HFFc6 (cell line): Measurements from ENCODE around the gene AGAP3. TPM values are rescaled to one million over a fixed set of nuclear protein-coding genes. Genes with fewer than 3 reads are reported as not detected.

Experiments
- DNase-seq: peaks from one replicate; pipeline ENCODE4 v3.0.0-alpha.2; 2018
- H3K27ac Mint-ChIP-seq: 2 replicates; pipeline ENCODE4 v1.8.0; 2020; ENCODE audit warnings: mild to moderate bottlenecking, mixed read lengths
- H3K27me3 Mint-ChIP-seq: 2 replicates; pipeline ENCODE4 v1.8.0; 2021; ENCODE audit warnings: mild to moderate bottlenecking, moderate library complexity, mixed read lengths; ENCODE audit not compliant: insufficient read depth
- H3K36me3 Mint-ChIP-seq: 2 replicates; pipeline ENCODE4 v1.8.0; 2021; ENCODE audit warnings: low read depth, mixed read lengths
- H3K4me1 Mint-ChIP-seq: 2 replicates; pipeline ENCODE4 v1.8.0; 2020; ENCODE audit warnings: low read depth, mixed read lengths
- H3K4me3 Mint-ChIP-seq: 2 replicates; pipeline ENCODE4 v1.8.0; 2020; ENCODE audit warnings: mild to moderate bottlenecking, moderate library complexity, mixed read lengths
- H3K9me3 Mint-ChIP-seq: 2 replicates; pipeline ENCODE4 v1.8.0; 2020; ENCODE audit warnings: mild to moderate bottlenecking, mixed read lengths
- total RNA-seq, 6 experiments: library from RNA; stranded (reverse); fragmentation: NEBNext Ultra II Directional; extraction: Animal tissue kit (Norgen Biotek cat#: 25700); gene quantifications; 2 replicates in 1 of 6; 3 replicates in 5 of 6; pipeline ENCODE4 v1.2.3, GENCODE V29; 2021
- TF ChIP-seq, protein P1 (sequence below): fragments of 200-600 bp; sonication (generic); IDR thresholded peaks from 2 replicates; pipeline ENCODE4 v1.5.0; 2021; ENCODE audit warnings: antibody characterized with exemption, mild to moderate bottlenecking

AGAP3 gene
- total RNA-seq, 6 experiments from 2014 or later, result 73.3 to 104 (median 82.2) TPM

DNA sequence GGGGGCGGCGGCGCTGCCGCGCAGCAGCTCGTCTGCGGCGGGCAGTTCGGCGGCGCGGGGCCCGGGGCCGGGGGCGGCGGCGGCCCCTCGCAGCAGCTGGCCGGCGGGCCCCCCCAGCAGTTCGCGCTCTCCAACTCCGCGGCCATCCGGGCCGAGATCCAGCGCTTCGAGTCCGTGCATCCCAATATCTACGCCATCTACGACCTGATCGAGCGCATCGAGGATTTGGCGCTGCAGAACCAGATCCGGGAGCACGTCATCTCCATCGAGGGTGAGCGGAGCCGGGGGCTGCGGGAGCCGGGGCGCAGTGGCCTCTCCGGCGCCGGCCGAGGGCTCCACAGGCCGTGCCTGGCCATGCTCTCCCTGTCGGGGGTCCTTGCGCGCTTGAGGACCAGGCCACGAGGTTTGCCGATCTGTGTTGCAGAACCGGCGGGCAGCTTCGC, 548 bp downstream of the AGAP3 start:
- Mint-ChIP-seq H3K9me3 (no peaks in the 10 kb centered on the region), H3K4me3 (peak overlapping the region; percentile 92), H3K27ac (peak overlapping the region; percentile 87), H3K4me1 (peaks cover 62% of the 10 kb centered on the region), H3K36me3 (no peaks in the 10 kb centered on the region; the same call in none of the 2 replicates), H3K27me3 (peaks cover 8% of the 10 kb centered on the region)
- TF ChIP-seq, protein P1, sequence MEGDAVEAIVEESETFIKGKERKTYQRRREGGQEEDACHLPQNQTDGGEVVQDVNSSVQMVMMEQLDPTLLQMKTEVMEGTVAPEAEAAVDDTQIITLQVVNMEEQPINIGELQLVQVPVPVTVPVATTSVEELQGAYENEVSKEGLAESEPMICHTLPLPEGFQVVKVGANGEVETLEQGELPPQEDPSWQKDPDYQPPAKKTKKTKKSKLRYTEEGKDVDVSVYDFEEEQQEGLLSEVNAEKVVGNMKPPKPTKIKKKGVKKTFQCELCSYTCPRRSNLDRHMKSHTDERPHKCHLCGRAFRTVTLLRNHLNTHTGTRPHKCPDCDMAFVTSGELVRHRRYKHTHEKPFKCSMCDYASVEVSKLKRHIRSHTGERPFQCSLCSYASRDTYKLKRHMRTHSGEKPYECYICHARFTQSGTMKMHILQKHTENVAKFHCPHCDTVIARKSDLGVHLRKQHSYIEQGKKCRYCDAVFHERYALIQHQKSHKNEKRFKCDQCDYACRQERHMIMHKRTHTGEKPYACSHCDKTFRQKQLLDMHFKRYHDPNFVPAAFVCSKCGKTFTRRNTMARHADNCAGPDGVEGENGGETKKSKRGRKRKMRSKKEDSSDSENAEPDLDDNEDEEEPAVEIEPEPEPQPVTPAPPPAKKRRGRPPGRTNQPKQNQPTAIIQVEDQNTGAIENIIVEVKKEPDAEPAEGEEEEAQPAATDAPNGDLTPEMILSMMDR, result no peak
- DNase-seq, result peak; percentile 36

DNA sequence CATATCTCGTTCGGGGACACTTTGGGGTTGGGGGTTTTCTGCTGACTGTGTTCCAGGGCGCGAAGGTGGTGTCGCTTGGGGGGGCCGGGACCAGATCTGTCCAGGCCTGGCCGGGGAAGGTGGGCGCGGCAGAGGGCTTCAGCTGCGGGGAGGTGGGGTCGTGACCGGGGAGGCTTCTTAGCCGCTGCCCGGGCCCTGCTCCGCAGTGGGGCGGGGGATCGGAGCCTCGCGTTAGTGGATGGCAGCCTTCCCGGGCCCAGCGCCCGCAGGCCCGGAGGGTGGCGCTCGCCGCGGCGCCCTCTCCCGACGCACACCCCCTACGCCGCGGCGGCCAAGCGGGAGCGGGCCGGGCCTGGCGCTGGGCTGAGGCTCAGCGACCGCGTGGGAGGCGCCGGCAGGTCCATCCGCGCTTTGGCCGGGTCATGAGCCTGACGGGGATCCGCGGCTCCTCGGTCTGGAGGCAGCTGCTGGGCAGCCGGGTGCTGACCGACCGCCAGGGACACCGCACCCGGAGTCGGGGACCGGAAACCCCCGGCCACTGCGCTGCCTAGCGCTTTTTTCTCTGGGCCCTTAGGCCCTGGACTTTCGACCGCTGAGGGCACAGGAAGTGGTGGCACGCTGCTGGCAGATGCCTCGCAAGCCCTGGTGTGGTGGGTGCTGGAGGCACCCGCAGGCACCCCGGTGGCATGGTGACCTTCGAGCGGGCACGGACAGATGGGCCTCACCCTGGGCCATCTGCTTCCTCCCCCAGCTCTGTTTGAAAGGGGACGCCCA, 1.2 kb downstream of the AGAP3 start:
- peak; percentile 35 for DNase-seq
- Mint-ChIP-seq H3K27me3 (peaks cover 8% of the 10 kb centered on the region), H3K9me3 (no peaks in the 10 kb centered on the region), H3K36me3 (no peaks in the 10 kb centered on the region; the same call in none of the 2 replicates), H3K4me1 (peaks cover 58% of the 10 kb centered on the region), H3K27ac (peak overlapping the region; percentile 95), H3K4me3 (peak overlapping the region; percentile 92)
- TF ChIP-seq, protein P1, result peak; percentile 72

DNA sequence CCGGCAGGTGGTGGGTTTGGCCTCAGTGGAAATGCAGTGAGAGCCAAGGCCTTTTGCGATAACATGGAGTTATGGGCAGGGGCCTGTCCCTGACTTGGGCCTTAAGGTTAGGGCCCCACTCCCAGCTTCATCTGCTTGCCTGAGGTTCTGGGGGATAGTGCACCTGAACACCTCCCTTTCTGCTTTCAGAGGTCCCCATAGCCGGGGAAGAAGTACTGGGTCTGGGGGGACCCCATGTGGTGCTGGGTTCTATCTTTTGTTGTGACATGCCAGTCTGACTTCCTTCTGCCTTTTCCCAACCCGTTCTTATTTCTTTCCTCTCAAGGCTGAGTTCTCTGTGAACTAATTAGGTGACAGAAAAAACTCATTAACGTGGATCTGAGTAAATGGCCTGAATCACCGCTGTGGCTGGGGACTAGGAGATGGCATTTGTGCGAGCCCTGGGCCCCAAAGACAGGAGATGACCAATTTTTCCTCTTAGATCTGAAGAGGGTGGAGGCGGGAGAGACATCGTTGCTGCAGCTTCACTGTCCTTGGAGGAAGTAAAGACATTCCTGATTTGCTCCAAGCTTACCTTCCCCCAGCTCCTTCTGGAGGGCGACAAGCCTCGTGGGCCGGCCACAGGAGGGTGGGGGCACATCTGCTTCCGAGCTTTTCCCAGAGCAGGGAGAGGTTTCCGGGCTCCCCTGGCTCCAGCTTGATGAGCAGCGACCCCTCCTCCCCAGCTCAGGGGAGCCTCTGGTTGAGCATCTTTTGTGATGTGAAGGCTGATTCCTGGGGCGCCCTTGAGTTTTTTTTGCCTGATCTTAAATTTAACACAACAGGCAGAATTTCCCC, 2.0 kb downstream of the AGAP3 start:
- TF ChIP-seq, protein P1, result no peak
- H3K4me3 Mint-ChIP-seq, result peak overlapping the region; percentile 92
- H3K27ac Mint-ChIP-seq, result peak overlapping the region; percentile 95
- no peaks in the 10 kb centered on the region; the same call in none of the 2 replicates for H3K36me3 Mint-ChIP-seq
- H3K27me3 Mint-ChIP-seq, result peaks cover 8% of the 10 kb centered on the region
- peaks cover 60% of the 10 kb centered on the region for H3K4me1 Mint-ChIP-seq
- DNase-seq, result no peak
- no peaks in the 10 kb centered on the region for H3K9me3 Mint-ChIP-seq

DNA sequence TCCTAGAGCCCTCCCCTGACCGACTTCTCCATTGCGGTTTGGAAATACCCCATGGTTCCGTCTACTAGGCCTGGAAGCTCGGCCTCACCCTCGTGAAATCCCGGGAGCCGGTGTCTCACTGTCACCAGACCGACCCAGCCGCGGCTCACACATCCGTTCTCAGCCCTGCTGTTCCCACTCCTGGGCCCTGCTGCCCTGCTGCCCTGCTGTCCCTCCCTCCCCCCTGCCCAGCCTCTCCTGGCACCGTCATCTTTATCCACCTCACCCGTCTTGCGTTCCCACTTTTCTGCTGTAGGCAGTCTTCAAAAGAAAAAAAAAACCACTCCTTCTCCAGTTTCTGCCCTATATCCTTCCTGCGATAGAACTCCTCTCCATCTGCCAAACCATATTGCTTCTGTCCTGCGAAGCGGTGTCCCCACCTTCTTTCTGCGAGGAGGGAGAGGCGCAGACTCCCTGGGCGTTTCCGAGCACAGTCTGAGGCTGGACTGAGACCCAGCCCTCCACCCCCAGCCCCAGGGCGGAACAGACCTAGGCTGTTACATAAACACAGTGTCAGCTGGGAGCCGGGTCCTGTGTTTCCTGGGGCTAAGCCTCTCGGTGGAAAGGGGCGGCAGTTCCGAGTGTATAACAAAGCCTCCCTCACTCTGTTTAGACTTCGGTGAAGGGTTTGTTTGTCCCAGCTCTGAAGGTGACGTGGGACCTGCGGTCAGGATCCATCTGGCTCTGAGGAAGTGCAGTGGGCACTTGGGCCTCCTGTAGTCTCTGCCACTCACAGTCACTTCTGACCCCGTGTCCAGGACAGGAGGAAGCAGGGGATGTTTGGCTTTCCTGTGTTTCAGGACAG, 2.8 kb downstream of the AGAP3 start:
- DNase-seq, result peak; percentile 70
- no peaks in the 10 kb centered on the region for H3K9me3 Mint-ChIP-seq

More for the DNA sequence above, 2.8 kb downstream of the AGAP3 start:
- Mint-ChIP-seq H3K4me3 (peak overlapping the region; percentile 92), H3K27ac (peak overlapping the region; percentile 95), H3K36me3 (no peaks in the 10 kb centered on the region; the same call in none of the 2 replicates), H3K27me3 (peaks cover 8% of the 10 kb centered on the region), H3K4me1 (peaks cover 68% of the 10 kb centered on the region)
- TF ChIP-seq, protein P1, result no peak
